ENCODE measurements around the gene CHKB. TPM values are rescaled to one million over a fixed set of nuclear protein-coding genes. Genes with fewer than 3 reads are reported as not detected.

The CHKB gene
- total RNA-seq, 4 donors from 2014 or later, result 20.7 to 43.5 (median 33.0) TPM

DNA sequence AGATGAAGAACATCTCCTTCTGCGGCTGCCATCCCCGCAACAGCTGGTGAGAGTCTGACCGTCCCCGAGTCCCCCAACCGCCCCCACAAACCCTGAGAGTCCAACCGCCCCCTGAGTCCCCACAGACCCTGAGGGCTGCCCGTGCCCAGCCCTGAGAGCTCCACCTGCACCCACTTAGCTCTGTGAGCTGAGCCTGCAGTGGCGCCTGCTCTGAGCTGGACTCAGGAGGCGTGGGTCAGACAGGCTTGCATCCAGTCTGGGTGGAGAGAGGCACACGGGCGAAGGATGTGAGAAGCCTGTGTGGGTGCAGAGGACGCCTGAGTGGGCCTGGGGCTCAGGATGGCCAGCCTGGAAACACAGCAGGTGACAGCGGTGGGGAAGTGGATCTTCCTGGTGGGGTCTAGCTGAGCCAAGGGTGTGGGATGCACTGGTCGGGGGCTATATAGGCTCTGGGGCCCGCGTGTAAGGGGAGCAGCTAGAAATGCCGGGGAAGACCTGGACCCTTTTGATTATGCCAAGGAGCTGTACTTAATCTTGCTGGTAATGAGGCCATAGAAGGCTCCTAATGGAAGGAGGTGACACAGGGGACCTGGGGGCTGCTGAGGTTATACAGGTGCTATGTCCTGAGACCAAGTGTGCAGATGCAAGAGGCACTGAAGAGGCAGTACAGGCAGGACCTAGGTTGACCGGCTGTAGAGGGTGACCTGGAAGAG lies 24.5 kb upstream of the CHKB start:
- Histone ChIP-seq H3K36me3 (no peaks in the 10 kb centered on the region), H3K27me3 (peaks cover 0 to 90% (median 12%) of the 10 kb centered on the region in 4 donors), H3K4me1 (peaks cover 0 to 8% (median 4%) of the 10 kb centered on the region in 4 donors), H3K4me3 (no peak overlapping the region), H3K27ac (replicated peaks in 1 of 4) (no peak overlapping the region), H3K9me3 (no peaks in the 10 kb centered on the region)
- intact Hi-C loops (cut with DNase I), result no loop called here
- no peak for TF ChIP-seq POLR2A (IDR thresholded peaks at IDR 0.05; ENCODE audit: low read depth)
- no peak for TF ChIP-seq EP300 (IDR thresholded peaks at IDR 0.05)
- TF ChIP-seq, protein P1, sequence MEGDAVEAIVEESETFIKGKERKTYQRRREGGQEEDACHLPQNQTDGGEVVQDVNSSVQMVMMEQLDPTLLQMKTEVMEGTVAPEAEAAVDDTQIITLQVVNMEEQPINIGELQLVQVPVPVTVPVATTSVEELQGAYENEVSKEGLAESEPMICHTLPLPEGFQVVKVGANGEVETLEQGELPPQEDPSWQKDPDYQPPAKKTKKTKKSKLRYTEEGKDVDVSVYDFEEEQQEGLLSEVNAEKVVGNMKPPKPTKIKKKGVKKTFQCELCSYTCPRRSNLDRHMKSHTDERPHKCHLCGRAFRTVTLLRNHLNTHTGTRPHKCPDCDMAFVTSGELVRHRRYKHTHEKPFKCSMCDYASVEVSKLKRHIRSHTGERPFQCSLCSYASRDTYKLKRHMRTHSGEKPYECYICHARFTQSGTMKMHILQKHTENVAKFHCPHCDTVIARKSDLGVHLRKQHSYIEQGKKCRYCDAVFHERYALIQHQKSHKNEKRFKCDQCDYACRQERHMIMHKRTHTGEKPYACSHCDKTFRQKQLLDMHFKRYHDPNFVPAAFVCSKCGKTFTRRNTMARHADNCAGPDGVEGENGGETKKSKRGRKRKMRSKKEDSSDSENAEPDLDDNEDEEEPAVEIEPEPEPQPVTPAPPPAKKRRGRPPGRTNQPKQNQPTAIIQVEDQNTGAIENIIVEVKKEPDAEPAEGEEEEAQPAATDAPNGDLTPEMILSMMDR (IDR thresholded peaks at IDR 0.05), result no peak
- TF ChIP-seq POLR2AphosphoS5 (IDR thresholded peaks at IDR 0.05), result no peak
- 78% methylated on average over 10 of the region's 18 CpGs for WGBS
- DNase-seq (ENCODE audit: extremely low spot score), result no peak

GRCh38 chr22:50606165-50606945 lies 23.7 kb upstream of the CHKB start:
- no peaks in the 10 kb centered on the region for H3K9me3 ChIP-seq
- 93% methylated on average over 8 of the region's 19 CpGs for WGBS
- no peaks in the 10 kb centered on the region for H3K36me3 ChIP-seq
- peaks cover 0 to 92% (median 12%) of the 10 kb centered on the region in 4 donors for H3K27me3 ChIP-seq
- intact Hi-C loops (cut with DNase I), result no loop called here
- DNase-seq (ENCODE audit: extremely low spot score), result no peak
- H3K4me3 ChIP-seq, result no peak overlapping the region
- no peak overlapping the region for H3K27ac ChIP-seq (replicated peaks in 1 of 4)
- TF ChIP-seq POLR2A (IDR thresholded peaks at IDR 0.05; ENCODE audit: low read depth) (no peak), POLR2AphosphoS5 (IDR thresholded peaks at IDR 0.05) (no peak), EP300 (IDR thresholded peaks at IDR 0.05) (no peak)
- TF ChIP-seq, protein P1 (IDR thresholded peaks at IDR 0.05), result no peak
- peaks cover under 1 to 12% (median 5%) of the 10 kb centered on the region in 4 donors for H3K4me1 ChIP-seq

DNA sequence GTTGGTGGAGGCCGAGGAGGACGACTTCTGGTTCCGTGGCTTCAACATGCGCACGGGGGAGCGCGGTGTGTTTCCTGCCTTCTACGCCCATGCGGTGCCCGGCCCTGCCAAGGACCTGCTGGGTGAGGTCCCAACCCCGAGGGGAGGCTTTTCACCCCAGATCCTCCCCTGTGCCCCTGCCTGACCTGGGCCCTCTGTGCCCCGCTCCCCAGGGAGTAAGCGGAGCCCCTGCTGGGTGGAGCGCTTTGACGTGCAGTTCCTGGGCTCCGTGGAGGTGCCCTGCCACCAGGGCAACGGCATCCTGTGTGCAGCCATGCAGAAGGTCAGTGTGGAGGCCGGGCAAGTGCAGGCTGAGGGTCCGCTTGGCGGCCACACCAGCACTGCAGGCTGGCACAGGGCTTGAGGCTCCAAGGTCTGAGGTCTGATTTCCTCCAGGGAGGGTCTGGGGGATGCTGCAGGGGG lies 23.0 kb upstream of the CHKB start:
- H3K27me3 ChIP-seq, result peaks cover 0 to 91% (median 12%) of the 10 kb centered on the region in 4 donors
- DNase-seq (ENCODE audit: extremely low spot score), result no peak

GRCh38 chr22:50605002-50605612 lies 22.5 kb upstream of the CHKB start:
- Histone ChIP-seq H3K36me3 (no peaks in the 10 kb centered on the region), H3K9me3 (no peaks in the 10 kb centered on the region), H3K27me3 (peaks cover 0 to 93% (median 13%) of the 10 kb centered on the region in 4 donors), H3K4me3 (no peak overlapping the region), H3K4me1 (peaks cover 7 to 24% (median 15%) of the 10 kb centered on the region in 4 donors), H3K27ac (replicated peaks in 1 of 4) (no peak overlapping the region)
- no peak for DNase-seq (ENCODE audit: extremely low spot score)
- 84% methylated on average over 23 of the region's 23 CpGs for WGBS
- TF ChIP-seq POLR2AphosphoS5 (IDR thresholded peaks at IDR 0.05), result no peak
- TF ChIP-seq EP300 (IDR thresholded peaks at IDR 0.05), result no peak
- no peak for TF ChIP-seq POLR2A (IDR thresholded peaks at IDR 0.05; ENCODE audit: low read depth)
- TF ChIP-seq, protein P1 (IDR thresholded peaks at IDR 0.05), result no peak
- intact Hi-C loops (cut with DNase I), result no loop called here

More for the DNA sequence above, 23.0 kb upstream of the CHKB start:
- Histone ChIP-seq H3K27ac (replicated peaks in 1 of 4) (no peak overlapping the region), H3K4me3 (no peak overlapping the region), H3K36me3 (no peaks in the 10 kb centered on the region), H3K9me3 (no peaks in the 10 kb centered on the region), H3K4me1 (peaks cover 4 to 19% (median 11%) of the 10 kb centered on the region in 4 donors)
- no peak for TF ChIP-seq POLR2A (IDR thresholded peaks at IDR 0.05; ENCODE audit: low read depth)
- TF ChIP-seq POLR2AphosphoS5 (IDR thresholded peaks at IDR 0.05), result no peak
- TF ChIP-seq EP300 (IDR thresholded peaks at IDR 0.05), result no peak
- TF ChIP-seq, protein P1 (IDR thresholded peaks at IDR 0.05), result no peak
- 87% methylated on average over 3 of the region's 20 CpGs for WGBS
- intact Hi-C loops (cut with DNase I), result no loop called here

Data from esophagus muscularis mucosa (tissue), 4 donors.